Naive thymus-derived CD4-positive, alpha-beta T cell (primary cell): Measurements from ENCODE around the gene XPA. TPM values are rescaled to one million over a fixed set of nuclear protein-coding genes. Genes with fewer than 3 reads are reported as not detected.
A peak's percentile ranks its signal among the peaks of the same experiment; 100 is the strongest.

Experiments used
- ATAC-seq: fragments of 150-1000 bp; cut with Tn5 transposase; 2 replicates; pipeline ENCODE4 v1.10.0; 2021; ENCODE audit warnings: mild to moderate bottlenecking, moderate library complexity
- CTCF ChIA-PET: fragments of 350-600 bp; sonication (Branson Sonifier 250); formaldehyde crosslinking; loops from one replicate; lab custom pipeline; 2021; ENCODE audit warnings: antibody characterized with exemption; lab: Charles Lee
- POLR2A ChIA-PET: fragments of 350-600 bp; sonication (Branson Sonifier 250); formaldehyde crosslinking; loops from one replicate; lab custom pipeline; 2021; ENCODE audit warnings: antibody characterized with exemption, inconsistent platforms; lab: Charles Lee
- DNase-seq, 9 donors: peaks; one replicate each; pipeline versions ENCODE4 v3.0.0 to v3.0.0-alpha.2; 2020 to 2022; ENCODE audit warnings: mixed read lengths in 1 of 9
- H3K27ac ChIP-seq: one replicate; pipeline ENCODE4 v1.7.0; 2013; ENCODE audit warnings: mild to moderate bottlenecking, low read depth, low read length, moderate library complexity
- H3K27me3 ChIP-seq, 2 donors: one replicate each; pipeline ENCODE4 v1.7.0; 2013; ENCODE audit warnings: low read length in 2 of 2, mild to moderate bottlenecking in 2 of 2, moderate library complexity in 2 of 2; ENCODE audit not compliant: control insufficient read depth in 2 of 2, insufficient read depth in 2 of 2
- H3K36me3 ChIP-seq, 3 experiments: 1 replicate in 2 of 3; 2 replicates in 1 of 3; pipeline ENCODE4 v1.7.0; 2013; ENCODE audit warnings: low read length in 3 of 3, mild to moderate bottlenecking in 3 of 3, moderate library complexity in 1 of 3; ENCODE audit not compliant: insufficient read depth in 3 of 3, control insufficient read depth in 2 of 3
- H3K4me1 ChIP-seq, 2 donors: one replicate each; pipeline ENCODE4 v1.7.0; 2013; ENCODE audit warnings: low read length in 2 of 2, mild to moderate bottlenecking in 2 of 2, moderate library complexity in 1 of 2; ENCODE audit not compliant: control insufficient read depth in 2 of 2, insufficient read depth in 2 of 2
- H3K4me3 ChIP-seq: 2 replicates; pipeline ENCODE4 v1.7.0; 2013; ENCODE audit warnings: mild to moderate bottlenecking, low read length
- H3K9me3 ChIP-seq, 3 experiments: 1 replicate in 2 of 3; 2 replicates in 1 of 3; pipeline ENCODE4 v1.7.0; 2013; ENCODE audit warnings: low read length in 3 of 3; ENCODE audit not compliant: control insufficient read depth in 2 of 3
- H3K27ac Mint-ChIP-seq, 9 donors: one replicate each; pipeline ENCODE4 v1.8.0; 2020 to 2022; ENCODE audit warnings: mixed read lengths in 9 of 9, mild to moderate bottlenecking in 8 of 9, moderate library complexity in 5 of 9, inconsistent platforms in 2 of 9
- H3K27me3 Mint-ChIP-seq, 5 donors: one replicate each; pipeline ENCODE4 v1.8.0; 2021 to 2022; ENCODE audit warnings: mixed read lengths in 5 of 5, mild to moderate bottlenecking in 1 of 5
- H3K36me3 Mint-ChIP-seq, 5 donors: one replicate each; pipeline ENCODE4 v1.8.0; 2020 to 2022; ENCODE audit warnings: mixed read lengths in 5 of 5, mild to moderate bottlenecking in 3 of 5, inconsistent platforms in 1 of 5
- H3K4me1 Mint-ChIP-seq, 7 donors: one replicate each; pipeline ENCODE4 v1.8.0; 2020 to 2022; ENCODE audit warnings: mixed read lengths in 7 of 7, mild to moderate bottlenecking in 3 of 7, inconsistent platforms in 1 of 7
- H3K4me3 Mint-ChIP-seq, 10 donors: one replicate each; pipeline ENCODE4 v1.8.0; 2020 to 2022; ENCODE audit warnings: mild to moderate bottlenecking in 10 of 10, mixed read lengths in 10 of 10, moderate library complexity in 6 of 10, inconsistent platforms in 2 of 10
- H3K9me3 Mint-ChIP-seq, 11 donors: one replicate each; pipeline ENCODE4 v1.8.0; 2020 to 2022; ENCODE audit warnings: mixed read lengths in 11 of 11, mild to moderate bottlenecking in 4 of 11, inconsistent platforms in 1 of 11, moderate library complexity in 1 of 11
- intact Hi-C, 2 donors: fragments of 100-400 bp; cut with micrococcal nuclease; formaldehyde crosslinking; loops; one replicate each; pipeline ENCODE4 v1.15.1; 2023
- polyA plus RNA-seq, 2 donors: library from polyadenylated mRNA; unstranded; fragments of 300-500 nt; fragmentation: Illumina TruSeq; gene quantifications; one replicate each; pipeline ENCODE4 v1.2.3, GENCODE V29; 2021
- total RNA-seq, 6 experiments: library from RNA in 5 of 6; stranded (reverse) in 5 of 6; gene quantifications; 1 replicate in 5 of 6; 2 replicates in 1 of 6; pipeline ENCODE4 v1.2.3 and lab custom pipeline; 2021 to 2026

XPA gene
- total and polyA plus RNA-seq, 7 experiments from 2014 or later, result 16.7 to 38.9 (median 25.9) TPM

- ATAC-seq (peak; percentile 41), DNase-seq (peak in 8 of 9 donors; percentile 9 to 42 (median 18))
- H3K4me1 Mint-ChIP-seq, result peaks cover 3 to 12% (median 7%) of the 10 kb centered on the region in 7 donors
- Histone ChIP-seq H3K27me3 (peaks cover 0 to 12% of the 10 kb centered on the region in 2 donors), H3K36me3 (no peaks in the 10 kb centered on the region), H3K4me3 (peak overlapping the region; percentile 29), H3K9me3 (peaks cover 0 to 7% (median 0%) of the 10 kb centered on the region in 3 experiments), H3K27ac (no peak overlapping the region), H3K4me1 (peaks cover 0 to 8% of the 10 kb centered on the region in 2 donors)
- H3K4me3 Mint-ChIP-seq, result peak overlapping the region; percentile 28 to 77 (median 65)
- no peak overlapping the region for H3K27ac Mint-ChIP-seq
- intact Hi-C loops, result no loop called here
- POLR2A ChIA-PET, result no interaction called here
- H3K27me3 Mint-ChIP-seq, result peaks cover 68 to 73% (median 69%) of the 10 kb centered on the region in 5 donors
- peaks cover 0 to 7% (median 5%) of the 10 kb centered on the region in 5 donors for H3K36me3 Mint-ChIP-seq
- H3K9me3 Mint-ChIP-seq, result peaks cover 0 to 23% (median 9%) of the 10 kb centered on the region in 11 donors
- CTCF ChIA-PET, result interaction anchor here (0.6 kb wide), 1 partner anchor 9 kb away, joined by 3 read pairs; no protein-coding TSS in a partner anchor
Observed at GRCh38 chr9:97740848-97741821, 44.0 kb upstream of the XPA start.

- H3K27ac Mint-ChIP-seq, result no peak overlapping the region
- no peak overlapping the region for H3K27ac ChIP-seq
- ChIA-PET CTCF (no interaction called here), POLR2A (no interaction called here)
- H3K36me3 ChIP-seq, result no peaks in the 10 kb centered on the region
- no peak for DNase-seq
- H3K36me3 Mint-ChIP-seq, result peaks cover 0 to 7% (median 5%) of the 10 kb centered on the region in 5 donors
- H3K4me1 ChIP-seq, result peaks cover 0 to 8% of the 10 kb centered on the region in 2 donors
- H3K9me3 ChIP-seq, result peaks cover 0 to 3% (median 0%) of the 10 kb centered on the region in 3 experiments
- ATAC-seq, result no peak
- H3K4me3 ChIP-seq, result no peak overlapping the region
- peaks cover 42 to 55% (median 54%) of the 10 kb centered on the region in 5 donors for H3K27me3 Mint-ChIP-seq
- intact Hi-C loops, result no loop called here
- peaks cover 0 to 6% of the 10 kb centered on the region in 2 donors for H3K27me3 ChIP-seq
- H3K4me1 Mint-ChIP-seq, result peaks cover 3 to 12% (median 7%) of the 10 kb centered on the region in 7 donors
- peaks cover 0 to 11% (median 4%) of the 10 kb centered on the region in 11 donors for H3K9me3 Mint-ChIP-seq
- H3K4me3 Mint-ChIP-seq, result no peak overlapping the region
Observed at GRCh38 chr9:97737429-97737828, 40.3 kb upstream of the XPA start.

GRCh38 chr9:97735070-97735600 lies 38.0 kb upstream of the XPA start:
- Histone ChIP-seq H3K4me1 (no peaks in the 10 kb centered on the region), H3K9me3 (no peaks in the 10 kb centered on the region), H3K27me3 (no peaks in the 10 kb centered on the region), H3K36me3 (no peaks in the 10 kb centered on the region), H3K4me3 (no peak overlapping the region), H3K27ac (no peak overlapping the region)
- no peaks in the 10 kb centered on the region for H3K4me1 Mint-ChIP-seq
- CTCF ChIA-PET, result no interaction called here
- no peak for DNase-seq
- H3K27me3 Mint-ChIP-seq, result peaks cover 24 to 46% (median 37%) of the 10 kb centered on the region in 5 donors
- H3K9me3 Mint-ChIP-seq, result no peaks in the 10 kb centered on the region
- POLR2A ChIA-PET, result no interaction called here
- no peak overlapping the region for H3K4me3 Mint-ChIP-seq
- H3K27ac Mint-ChIP-seq, result no peak overlapping the region
- intact Hi-C loops, result no loop called here
- ATAC-seq, result no peak
- H3K36me3 Mint-ChIP-seq, result no peaks in the 10 kb centered on the region

GRCh38 chr9:97726716-97727115 lies 29.6 kb upstream of the XPA start:
- Mint-ChIP-seq H3K9me3 (no peaks in the 10 kb centered on the region), H3K4me1 (no peaks in the 10 kb centered on the region), H3K4me3 (no peak overlapping the region), H3K27me3 (peaks cover 0 to 49% (median 10%) of the 10 kb centered on the region in 5 donors), H3K27ac (no peak overlapping the region), H3K36me3 (no peaks in the 10 kb centered on the region)
- Histone ChIP-seq H3K27ac (no peak overlapping the region), H3K9me3 (no peaks in the 10 kb centered on the region), H3K4me3 (no peak overlapping the region), H3K36me3 (no peaks in the 10 kb centered on the region), H3K27me3 (peaks cover 0 to 2% of the 10 kb centered on the region in 2 donors), H3K4me1 (no peaks in the 10 kb centered on the region)
- CTCF ChIA-PET, result interaction anchor here (0.7 kb wide), 1 partner anchor 12 kb away, joined by 3 read pairs; no protein-coding TSS in a partner anchor
- POLR2A ChIA-PET, result no interaction called here
- intact Hi-C loops, result no loop called here
- no peak for DNase-seq
- no peak for ATAC-seq

- H3K4me3 Mint-ChIP-seq, result no peak overlapping the region
- POLR2A ChIA-PET, result no interaction called here
- Histone ChIP-seq H3K4me3 (no peak overlapping the region), H3K9me3 (no peaks in the 10 kb centered on the region), H3K36me3 (no peaks in the 10 kb centered on the region), H3K27me3 (peaks cover 0 to 2% of the 10 kb centered on the region in 2 donors), H3K27ac (no peak overlapping the region), H3K4me1 (no peaks in the 10 kb centered on the region)
- ATAC-seq, result no peak
- CTCF ChIA-PET, result no interaction called here
- peaks cover 1 to 9% (median 6%) of the 10 kb centered on the region in 11 donors for H3K9me3 Mint-ChIP-seq
- H3K27ac Mint-ChIP-seq, result no peak overlapping the region
- intact Hi-C loops, result no loop called here
- peaks cover 0 to 5% (median 0%) of the 10 kb centered on the region in 7 donors for H3K4me1 Mint-ChIP-seq
- H3K36me3 Mint-ChIP-seq, result peaks cover 0 to 12% (median 5%) of the 10 kb centered on the region in 5 donors
- no peak for DNase-seq
- H3K27me3 Mint-ChIP-seq, result peaks cover 0 to 62% (median 19%) of the 10 kb centered on the region in 5 donors
Observed at GRCh38 chr9:97723819-97724218, 26.7 kb upstream of the XPA start.

- Histone ChIP-seq H3K4me1 (no peaks in the 10 kb centered on the region), H3K36me3 (no peaks in the 10 kb centered on the region), H3K4me3 (no peak overlapping the region), H3K27ac (no peak overlapping the region), H3K27me3 (peaks cover 0 to 2% of the 10 kb centered on the region in 2 donors), H3K9me3 (no peaks in the 10 kb centered on the region)
- H3K4me3 Mint-ChIP-seq, result no peak overlapping the region
- peaks cover 1 to 9% (median 6%) of the 10 kb centered on the region in 11 donors for H3K9me3 Mint-ChIP-seq
- peaks cover 0 to 62% (median 21%) of the 10 kb centered on the region in 5 donors for H3K27me3 Mint-ChIP-seq
- peaks cover 0 to 5% (median 0%) of the 10 kb centered on the region in 7 donors for H3K4me1 Mint-ChIP-seq
- ATAC-seq (no peak), DNase-seq (no peak)
- ChIA-PET POLR2A (no interaction called here), CTCF (no interaction called here)
- H3K36me3 Mint-ChIP-seq, result peaks cover 0 to 12% (median 5%) of the 10 kb centered on the region in 5 donors
- intact Hi-C loops, result no loop called here
- no peak overlapping the region for H3K27ac Mint-ChIP-seq
Observed at GRCh38 chr9:97722331-97722730, 25.2 kb upstream of the XPA start.
